Measurements from ENCODE around the gene PIGX.
A peak's percentile ranks its signal among the peaks of the same experiment; 100 is the strongest.
"Not testable (repeated sequence)": the region's sequence is repeated elsewhere in the genome, so short reads cannot be mapped to it uniquely, and the experiment has no call there.

Gene PIGX

GRCh38 chr3:196691386-196691785 is 20.8 kb upstream of the PIGX start:
- H3K4me3 ChIP-seq (ENCODE audit: low read length), result no peak overlapping the region
- TF ChIP-seq ZNF274 (IDR thresholded peaks at IDR 0.05; ENCODE audit: low read depth, low read length), result no peak

- TF ChIP-seq ZNF274 (IDR thresholded peaks at IDR 0.05; ENCODE audit: low read depth, low read length), result no peak
- no peak overlapping the region for H3K4me3 ChIP-seq (ENCODE audit: low read length)
Observed at GRCh38 chr3:196694202-196694638, 18.0 kb upstream of the PIGX start.

- no peak overlapping the region for H3K4me3 ChIP-seq (ENCODE audit: low read length)
- TF ChIP-seq ZNF274 (IDR thresholded peaks at IDR 0.05; ENCODE audit: low read depth, low read length), result no peak
Observed at GRCh38 chr3:196694941-196695848, 17.0 kb upstream of the PIGX start.

GRCh38 chr3:196695849-196696226 is 16.3 kb upstream of the PIGX start:
- H3K4me3 ChIP-seq (ENCODE audit: low read length), result no peak overlapping the region
- no peak for TF ChIP-seq ZNF274 (IDR thresholded peaks at IDR 0.05; ENCODE audit: low read depth, low read length)

GRCh38 chr3:196697270-196697669 is 14.9 kb upstream of the PIGX start:
- no peak overlapping the region for H3K4me3 ChIP-seq (ENCODE audit: low read length)
- TF ChIP-seq ZNF274 (IDR thresholded peaks at IDR 0.05; ENCODE audit: low read depth, low read length), result no peak

- TF ChIP-seq ZNF274 (IDR thresholded peaks at IDR 0.05; ENCODE audit: low read depth, low read length), result no peak
- H3K4me3 ChIP-seq (ENCODE audit: low read length), result no peak overlapping the region
Observed at GRCh38 chr3:196699749-196700148, 12.4 kb upstream of the PIGX start.

- H3K4me3 ChIP-seq (ENCODE audit: low read length), result no peak overlapping the region
- no peak for TF ChIP-seq ZNF274 (IDR thresholded peaks at IDR 0.05; ENCODE audit: low read depth, low read length)
Observed at GRCh38 chr3:196700801-196701200, 11.4 kb upstream of the PIGX start.

GRCh38 chr3:196706327-196706726 is 5.8 kb upstream of the PIGX start:
- no peak for TF ChIP-seq ZNF274 (IDR thresholded peaks at IDR 0.05; ENCODE audit: low read depth, low read length)
- no peak overlapping the region for H3K4me3 ChIP-seq (ENCODE audit: low read length)

- TF ChIP-seq ZNF274 (IDR thresholded peaks at IDR 0.05; ENCODE audit: low read depth, low read length), result no peak
- no peak overlapping the region for H3K4me3 ChIP-seq (ENCODE audit: low read length)
Observed at GRCh38 chr3:196706731-196707130, 5.4 kb upstream of the PIGX start.

GRCh38 chr3:196707566-196707965 is 4.6 kb upstream of the PIGX start:
- no peak overlapping the region for H3K4me3 ChIP-seq (ENCODE audit: low read length)
- TF ChIP-seq ZNF274 (IDR thresholded peaks at IDR 0.05; ENCODE audit: low read depth, low read length), result no peak

GRCh38 chr3:196708467-196708866 is 3.7 kb upstream of the PIGX start:
- no peak overlapping the region for H3K4me3 ChIP-seq (ENCODE audit: low read length)
- no peak for TF ChIP-seq ZNF274 (IDR thresholded peaks at IDR 0.05; ENCODE audit: low read depth, low read length)

- no peak for TF ChIP-seq ZNF274 (IDR thresholded peaks at IDR 0.05; ENCODE audit: low read depth, low read length)
- H3K4me3 ChIP-seq (ENCODE audit: low read length), result peak overlapping the region; percentile 62
Observed at GRCh38 chr3:196712514-196713413, 587 bp downstream of the PIGX start.

- not testable (repeated sequence) for H3K4me3 ChIP-seq (ENCODE audit: low read length)
Observed at GRCh38 chr3:196717162-196717561, 5.0 kb downstream of the PIGX start.

GRCh38 chr3:196721097-196721496 is 8.9 kb downstream of the PIGX start:
- no peak for TF ChIP-seq ZNF274 (IDR thresholded peaks at IDR 0.05; ENCODE audit: low read depth, low read length)

More at GRCh38 chr3:196721097-196721496, 8.9 kb downstream of the PIGX start:
- H3K4me3 ChIP-seq (ENCODE audit: low read length), result no peak overlapping the region
